Effector memory CD8-positive, alpha-beta T cell (primary cell): Measurements from ENCODE around the gene BMP8A.

Experiments used
- ATAC-seq: fragments of 150-1000 bp; cut with Tn5 transposase; replicated peaks from 2 replicates; pipeline ENCODE4 v1.10.0; 2021; ENCODE audit warnings: mild to moderate bottlenecking, moderate library complexity
- DNase-seq, 3 experiments: peaks; one replicate each; pipeline ENCODE4 v3.0.0; 2021
- H3K27ac Mint-ChIP-seq, 2 donors: one replicate each; pipeline ENCODE4 v1.8.0; 2022; ENCODE audit warnings: mild to moderate bottlenecking in 2 of 2, mixed read lengths in 2 of 2, moderate library complexity in 2 of 2
- H3K27me3 Mint-ChIP-seq, 2 donors: one replicate each; pipeline ENCODE4 v1.8.0; 2022; ENCODE audit warnings: mixed read lengths in 2 of 2
- H3K36me3 Mint-ChIP-seq: one replicate; pipeline ENCODE4 v1.8.0; 2022; ENCODE audit warnings: mild to moderate bottlenecking, moderate library complexity, mixed read lengths; ENCODE audit not compliant: insufficient read depth
- H3K4me1 Mint-ChIP-seq, 2 donors: one replicate each; pipeline ENCODE4 v1.8.0; 2022; ENCODE audit warnings: low read depth in 2 of 2, mixed read lengths in 2 of 2
- H3K4me3 Mint-ChIP-seq, 2 donors: one replicate each; pipeline ENCODE4 v1.8.0; 2022; ENCODE audit warnings: mild to moderate bottlenecking in 2 of 2, mixed read lengths in 2 of 2, moderate library complexity in 2 of 2
- H3K9me3 Mint-ChIP-seq, 2 donors: one replicate each; pipeline ENCODE4 v1.8.0; 2022; ENCODE audit warnings: mixed read lengths in 2 of 2

BMP8A gene

GRCh38 chr1:39567302-39567701 is 75.9 kb downstream of the BMP8A start:
- Mint-ChIP-seq H3K4me3 (no peak overlapping the region), H3K9me3 (no peaks in the 10 kb centered on the region), H3K4me1 (peaks cover under 1 to 2% of the 10 kb centered on the region in 2 donors), H3K36me3 (peaks cover 96% of the 10 kb centered on the region), H3K27ac (no peak overlapping the region), H3K27me3 (no peaks in the 10 kb centered on the region)
- no peak for ATAC-seq
- no peak for DNase-seq

- peak overlapping the region in 1 of 2 donors; percentile 51 for H3K27ac Mint-ChIP-seq
- ATAC-seq (no peak), DNase-seq (no peak)
- peaks cover 88% of the 10 kb centered on the region for H3K36me3 Mint-ChIP-seq
- H3K4me1 Mint-ChIP-seq: peaks cover 2 to 7% of the 10 kb centered on the region in 2 donors
- no peaks in the 10 kb centered on the region for H3K27me3 Mint-ChIP-seq
- H3K9me3 Mint-ChIP-seq: no peaks in the 10 kb centered on the region
- H3K4me3 Mint-ChIP-seq: no peak overlapping the region
These were observed 76.8 kb downstream of the BMP8A start for GRCh38 chr1:39568208-39568607.

- Mint-ChIP-seq H3K27me3 (no peaks in the 10 kb centered on the region), H3K36me3 (peaks cover 91% of the 10 kb centered on the region), H3K9me3 (no peaks in the 10 kb centered on the region), H3K4me3 (no peak overlapping the region), H3K27ac (peak overlapping the region in 1 of 2 donors; percentile 51), H3K4me1 (peaks cover 11 to 15% of the 10 kb centered on the region in 2 donors)
- no peak for DNase-seq
- ATAC-seq: no peak
These were observed 77.6 kb downstream of the BMP8A start for GRCh38 chr1:39569034-39569433.

GRCh38 chr1:39570477-39571177 is 79.2 kb downstream of the BMP8A start:
- DNase-seq: no peak
- Mint-ChIP-seq H3K27me3 (no peaks in the 10 kb centered on the region), H3K4me3 (no peak overlapping the region), H3K27ac (peak overlapping the region in 1 of 2 donors; percentile 72), H3K9me3 (no peaks in the 10 kb centered on the region), H3K36me3 (peaks cover 87% of the 10 kb centered on the region), H3K4me1 (peaks cover 26 to 31% of the 10 kb centered on the region in 2 donors)
- ATAC-seq: no peak

GRCh38 chr1:39571178-39571483 is 79.7 kb downstream of the BMP8A start:
- DNase-seq: no peak
- ATAC-seq: no peak
- Mint-ChIP-seq H3K4me1 (peaks cover 26 to 31% of the 10 kb centered on the region in 2 donors), H3K9me3 (no peaks in the 10 kb centered on the region), H3K27me3 (no peaks in the 10 kb centered on the region), H3K4me3 (no peak overlapping the region), H3K27ac (no peak overlapping the region), H3K36me3 (peaks cover 85% of the 10 kb centered on the region)

- Mint-ChIP-seq H3K4me3 (no peak overlapping the region), H3K27ac (peak overlapping the region in 1 of 2 donors; percentile 46), H3K36me3 (peaks cover 79% of the 10 kb centered on the region), H3K9me3 (no peaks in the 10 kb centered on the region), H3K27me3 (no peaks in the 10 kb centered on the region), H3K4me1 (peaks cover 26 to 31% of the 10 kb centered on the region in 2 donors)
- DNase-seq: no peak
- ATAC-seq: no peak
These were observed 81.1 kb downstream of the BMP8A start for GRCh38 chr1:39572379-39573096.

- Mint-ChIP-seq H3K9me3 (no peaks in the 10 kb centered on the region), H3K36me3 (peaks cover 74% of the 10 kb centered on the region), H3K4me1 (peaks cover 26 to 31% of the 10 kb centered on the region in 2 donors), H3K27ac (peak overlapping the region; percentile 46 to 65), H3K4me3 (peak overlapping the region; percentile 91 to 92), H3K27me3 (no peaks in the 10 kb centered on the region)
- DNase-seq: no peak
- no peak for ATAC-seq
These were observed 81.6 kb downstream of the BMP8A start for GRCh38 chr1:39573097-39573465.

GRCh38 chr1:39573736-39574624 is 82.5 kb downstream of the BMP8A start:
- peak overlapping the region; percentile 91 to 92 for H3K4me3 Mint-ChIP-seq
- H3K27ac Mint-ChIP-seq: peak overlapping the region in 1 of 2 donors; percentile 65
- H3K36me3 Mint-ChIP-seq: peaks cover 65% of the 10 kb centered on the region
- peaks cover 26 to 31% of the 10 kb centered on the region in 2 donors for H3K4me1 Mint-ChIP-seq
- no peaks in the 10 kb centered on the region for H3K9me3 Mint-ChIP-seq
- ATAC-seq (no peak), DNase-seq (no peak)
- H3K27me3 Mint-ChIP-seq: no peaks in the 10 kb centered on the region

GRCh38 chr1:39574646-39575045 is 83.2 kb downstream of the BMP8A start:
- H3K4me3 Mint-ChIP-seq: peak overlapping the region; percentile 91 to 92
- DNase-seq (no peak), ATAC-seq (no peak)
- no peaks in the 10 kb centered on the region for H3K9me3 Mint-ChIP-seq
- no peaks in the 10 kb centered on the region for H3K27me3 Mint-ChIP-seq
- peaks cover 26 to 31% of the 10 kb centered on the region in 2 donors for H3K4me1 Mint-ChIP-seq
- H3K36me3 Mint-ChIP-seq: peaks cover 58% of the 10 kb centered on the region
- H3K27ac Mint-ChIP-seq: peak overlapping the region; percentile 92
